K562 (cell line): ENCODE results near the gene GLT8D2. TPM values are rescaled to one million over a fixed set of nuclear protein-coding genes. Genes with fewer than 3 reads are reported as not detected.

ENCODE experiments used
- BHLHE40 ChIP-seq: IDR thresholded peaks from 2 replicates; pipeline ENCODE4 v1.6.1; 2011; ENCODE audit warnings: low read length, improper control_type of control experiment
- NR1H2 ChIP-seq: sonication (generic); formaldehyde crosslinking; IDR thresholded peaks from 2 replicates; pipeline ENCODE4 v1.4.0; 2020; ENCODE audit warnings: mild to moderate bottlenecking, missing genetic modification reagents
- UBTF ChIP-seq, 2 experiments: IDR thresholded peaks; 2 replicates each; pipeline ENCODE4 v1.6.1; 2012; ENCODE audit warnings: improper control_type of control experiment in 2 of 2, low read depth in 2 of 2, low read length in 2 of 2, borderline replicate concordance in 1 of 2
- ZBTB11 ChIP-seq, 3 experiments: fragments of 200-800 bp in 1 of 3; fragments of 250-450 bp in 1 of 3; fragments of 450-650 bp in 1 of 3; sonication (Bioruptor Pico) in 1 of 3; sonication (Bioruptor generic) in 1 of 3; formaldehyde crosslinking in 1 of 3; IDR thresholded peaks; 2 replicates each; pipeline versions ENCODE4 v1.6.1 to v1.8.0; 2016 to 2022; ENCODE audit warnings: mild to moderate bottlenecking in 2 of 3, missing genetic modification characterization in 2 of 3, missing compliant biosample characterization in 1 of 3, moderate library complexity in 1 of 3
- polyA plus RNA-seq, 8 experiments: library from polyadenylated mRNA; depleted of rRNA in 4 of 8; stranded (reverse) in 5 of 8; unstranded in 3 of 8; fragments of >200 nt; fragmentation: Nextera tagmentation in 2 of 8; fragmentation: Illumina TruSeq in 1 of 8; extraction: Ambion mirVana in 2 of 8; extraction: Trizol in 1 of 8; gene quantifications; 2 replicates each; pipeline versions ENCODE4 v1.2.1 to v1.2.3, GENCODE V29; 2011 to 2014; ENCODE audit warnings: inconsistent platforms in 1 of 8, missing spikeins in 1 of 8
- total RNA-seq, 7 experiments: library from RNA; depleted of rRNA in 6 of 7; stranded (reverse); fragments of >200 nt in 6 of 7; fragmentation: Illumina TruSeq in 2 of 7; extraction: Trizol in 2 of 7; gene quantifications; 2 replicates each; pipeline versions ENCODE4 v1.2.1 to v1.2.3, GENCODE V29; 2011 to 2021; ENCODE audit warnings: low replicate concordance in 1 of 7

GLT8D2 gene
- total and polyA plus RNA-seq, 9 of the 15 experiments (the other 6 are each of a cell fraction or from before 2014, with no cell fraction given): 0.18 to 0.27 (median 0.18) TPM; not detected in 6

- TF ChIP-seq NR1H2 (CRISPR knock-in tag): no peak
- TF ChIP-seq ZBTB11 (CRISPR knock-in tag; IDR thresholded peaks at IDR 0.05): no peak
- no peak for TF ChIP-seq BHLHE40
- TF ChIP-seq UBTF (IDR thresholded peaks at IDR 0.05; ENCODE audit: borderline replicate concordance in 1 of 2, low read depth in 2 of 2, low read length in 2 of 2): no peak
These were observed 33.9 kb upstream of the GLT8D2 start (continued) for GRCh38 chr12:104083769-104084475.
